GM21619 (cell line): Measurements from ENCODE around the gene GPR152.
"Not testable (repeated sequence)": the region's sequence is repeated elsewhere in the genome, so short reads cannot be mapped to it uniquely, and the experiment has no call there.

Experiments
- ATAC-seq: cut with Tn5 transposase; IDR thresholded peaks from one replicate; pipeline ENCODE4 v1.9.1; 2021; ENCODE audit not compliant: unreplicated experiment

The GPR152 gene

GRCh38 chr11:67489885-67490726 lies 37.6 kb upstream of the GPR152 start:
- ATAC-seq: no peak

- no peak for ATAC-seq
These were observed 36.8 kb upstream of the GPR152 start for GRCh38 chr11:67489203-67489884.

GRCh38 chr11:67486481-67487195 lies 34.1 kb upstream of the GPR152 start:
- ATAC-seq: peak; percentile 36

- not testable (repeated sequence) for ATAC-seq
These were observed 33.4 kb upstream of the GPR152 start for GRCh38 chr11:67485873-67486361.

DNA sequence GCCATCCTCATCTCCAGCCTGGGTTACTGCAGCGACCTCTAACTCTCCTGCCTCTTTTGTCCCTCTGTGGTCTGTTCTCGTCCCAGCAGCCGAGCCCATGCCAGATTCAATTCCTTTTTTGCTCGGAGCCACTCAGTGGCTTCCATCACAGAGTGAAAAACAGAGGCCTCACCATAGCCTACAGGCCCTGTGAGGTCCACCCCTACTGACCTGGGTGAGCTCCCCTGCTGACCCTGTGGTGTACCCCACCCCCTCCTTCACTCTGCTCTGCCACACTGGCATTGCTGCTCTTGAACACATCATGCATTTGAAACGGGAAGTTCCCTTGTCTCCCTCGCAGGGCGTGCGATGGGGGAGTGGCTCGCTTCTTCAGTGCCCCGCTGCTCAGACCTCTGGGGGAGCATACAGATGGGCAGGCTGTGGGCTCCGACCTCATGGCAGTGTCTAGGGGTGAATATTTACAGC lies 32.4 kb upstream of the GPR152 start:
- no peak for ATAC-seq

- ATAC-seq: no peak
These were observed 31.5 kb upstream of the GPR152 start for GRCh38 chr11:67483831-67484665.

DNA sequence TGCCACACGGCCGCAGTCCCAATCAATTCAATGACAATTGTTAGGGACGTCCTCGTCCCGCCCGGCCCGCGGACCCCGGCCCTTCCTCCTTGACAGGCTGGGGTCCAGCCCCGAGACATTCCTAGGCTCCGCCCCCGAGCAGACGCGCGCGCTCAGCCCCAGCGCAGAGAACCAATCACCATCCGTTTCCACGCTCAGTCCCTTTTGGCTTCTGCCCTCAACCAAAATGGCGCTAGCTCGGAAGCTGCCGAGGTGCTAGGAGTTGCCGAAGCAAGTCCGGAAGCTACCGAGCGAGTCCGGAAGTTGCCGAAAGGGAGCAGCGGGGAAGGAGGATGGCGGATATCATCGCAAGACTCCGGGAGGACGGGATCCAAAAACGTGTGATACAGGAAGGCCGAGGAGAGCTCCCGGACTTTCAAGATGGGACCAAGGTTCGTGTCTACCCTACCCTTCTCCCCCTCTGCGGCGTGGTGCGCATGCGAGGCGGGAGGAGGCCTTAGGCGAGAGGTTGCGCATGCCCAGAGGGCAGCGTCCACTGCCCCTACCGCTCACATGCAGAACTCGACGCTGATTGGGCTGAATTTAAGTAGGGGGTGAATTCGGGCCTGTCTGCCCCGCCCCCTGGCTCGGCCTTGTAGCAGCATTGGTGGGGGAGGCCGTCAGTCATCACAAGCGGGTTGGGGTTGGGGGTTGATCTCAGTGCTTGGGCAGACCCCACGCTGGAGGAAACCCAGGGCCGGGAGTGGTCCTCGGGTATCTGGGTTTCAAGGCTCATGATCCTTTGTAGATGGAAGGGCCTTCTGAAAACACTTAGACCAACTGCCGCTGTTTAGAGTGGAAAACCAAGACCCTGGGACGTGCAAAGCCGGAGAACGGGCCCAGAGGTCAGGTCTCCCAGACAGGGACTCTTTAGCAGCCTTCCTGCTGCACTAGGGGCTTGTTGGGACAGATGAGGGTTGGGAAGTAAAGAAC lies 30.6 kb upstream of the GPR152 start, which contains the start of gene AIP:
TSS of gene AIP (plus strand) at position 200 of the 972 bp plus-strand sequence. CDS start at position 333, 133 bp downstream.
- ATAC-seq: peak; percentile 44

GRCh38 chr11:67482275-67482826 lies 29.8 kb upstream of the GPR152 start:
- peak; percentile 1 for ATAC-seq

DNA sequence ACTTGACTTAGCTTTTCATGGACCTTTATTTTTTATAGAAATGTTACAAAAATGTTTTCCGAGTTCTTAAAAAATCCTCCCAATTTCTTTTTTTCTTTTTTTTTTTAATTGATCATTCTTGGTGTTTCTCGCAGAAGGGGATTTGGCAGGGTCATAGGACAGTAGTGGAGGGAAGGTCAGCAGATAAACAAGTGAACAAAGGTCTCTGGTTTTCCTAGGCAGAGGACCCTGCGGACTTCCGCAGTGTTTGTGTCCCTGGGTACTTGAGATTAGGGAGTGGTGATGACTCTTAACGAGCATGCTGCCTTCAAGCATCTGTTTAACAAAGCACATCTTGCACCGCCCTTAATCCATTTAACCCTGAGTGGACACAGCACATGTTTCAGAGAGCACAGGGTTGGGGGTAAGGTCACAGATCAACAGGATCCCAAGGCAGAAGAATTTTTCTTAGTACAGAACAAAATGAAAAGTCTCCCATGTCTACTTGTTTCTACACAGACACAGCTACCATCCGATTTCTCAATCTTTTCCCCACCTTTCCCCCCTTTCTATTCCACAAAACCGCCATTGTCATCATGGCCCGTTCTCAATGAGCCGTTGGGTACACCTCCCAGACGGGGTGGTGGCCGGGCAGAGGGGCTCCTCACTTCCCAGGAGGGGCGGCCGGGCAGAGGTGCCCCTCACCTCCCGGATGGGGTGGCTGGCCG lies 25.0 kb upstream of the GPR152 start:
- ATAC-seq: not testable (repeated sequence)

- ATAC-seq: not testable (repeated sequence)
These were observed 24.2 kb upstream of the GPR152 start for GRCh38 chr11:67476692-67477091.

DNA sequence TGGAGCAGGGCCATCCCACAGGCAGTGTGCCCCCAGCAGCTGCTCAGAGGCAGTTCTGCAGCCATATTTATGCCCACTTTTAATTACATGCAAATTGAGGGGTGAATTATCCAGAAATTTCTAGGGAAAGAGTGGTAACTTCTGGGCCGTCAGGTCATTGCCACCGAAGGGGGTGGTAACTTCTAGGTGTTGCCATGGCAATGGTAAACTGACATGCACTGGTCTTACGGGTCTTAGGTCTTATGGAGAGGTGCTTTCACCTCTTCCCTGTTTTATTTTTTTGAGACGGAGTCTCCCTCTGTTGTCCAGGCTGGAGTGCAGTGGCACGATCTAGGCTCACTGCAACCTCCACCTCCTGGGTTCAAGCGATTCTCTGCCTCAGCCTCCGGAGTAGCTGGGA lies 20.4 kb upstream of the GPR152 start:
- ATAC-seq: no peak

DNA sequence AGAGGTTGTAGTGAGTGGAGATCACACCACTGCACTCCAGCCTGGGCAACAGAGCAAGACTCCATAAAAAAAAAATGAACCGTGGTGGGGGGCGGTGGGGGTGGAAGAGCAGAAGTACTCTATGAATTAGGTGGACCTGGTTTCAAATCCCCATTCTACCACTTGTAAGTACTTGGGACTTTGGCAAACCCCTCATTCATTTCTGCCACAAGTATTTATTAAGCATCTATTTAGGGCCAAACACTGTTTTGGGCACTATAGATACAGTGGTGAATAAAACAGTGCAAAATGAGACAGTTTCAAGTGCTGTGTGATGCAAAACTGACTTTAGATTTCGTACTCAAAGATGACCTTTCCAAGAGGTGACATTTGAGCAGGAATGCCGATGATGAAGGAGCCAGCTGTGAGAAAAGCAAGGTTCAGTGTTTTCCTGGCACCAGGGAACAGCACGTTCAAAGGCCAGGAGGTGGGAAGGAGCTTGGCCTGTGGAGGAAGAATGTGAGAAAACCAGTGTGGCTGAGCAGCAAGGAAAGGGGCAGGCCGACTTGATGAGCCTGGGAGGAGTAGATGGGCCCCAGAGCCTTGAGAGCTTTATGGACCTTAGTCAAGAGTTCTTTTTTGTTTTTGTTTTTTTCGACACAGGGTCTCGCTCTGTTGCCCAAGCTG lies 17.9 kb upstream of the GPR152 start:
- no peak for ATAC-seq

DNA sequence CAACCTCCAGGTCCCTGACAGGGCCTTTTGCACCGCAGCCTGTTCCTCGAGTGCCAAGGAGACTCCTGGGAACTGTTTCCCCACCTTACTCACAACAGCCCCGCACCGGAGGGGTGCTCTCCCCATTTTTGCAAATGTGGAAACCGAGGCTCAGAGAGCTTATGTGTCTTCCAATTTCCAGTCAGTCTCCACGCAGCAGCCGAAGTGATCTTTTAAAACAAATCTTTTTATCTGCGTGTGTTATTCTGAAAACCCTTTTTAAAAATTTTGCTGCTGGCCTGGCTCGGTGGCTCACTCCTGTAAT lies 16.9 kb upstream of the GPR152 start:
- ATAC-seq: no peak

GRCh38 chr11:67468759-67469507 lies 16.4 kb upstream of the GPR152 start, which contains the start of gene TMEM134:
TMEM134 (minus strand) TSS chr11:67469251; CDS start chr11:67469192, 59 bp downstream.
- peak; percentile 62 for ATAC-seq

GRCh38 chr11:67468456-67468758 lies 15.9 kb upstream of the GPR152 start:
- ATAC-seq: no peak

- ATAC-seq: no peak
These were observed 15.5 kb upstream of the GPR152 start for GRCh38 chr11:67468056-67468455.
